HCEC 1CT (cell line): ENCODE measurements around the gene COMMD7.
"Not testable (repeated sequence)": the region's sequence is repeated elsewhere in the genome, so short reads cannot be mapped to it uniquely, and the experiment has no call there.

ENCODE experiments used
- DNase-seq: peaks from one replicate; pipeline ENCODE4 v3.0.0-alpha.2; 2017

Gene COMMD7

DNA sequence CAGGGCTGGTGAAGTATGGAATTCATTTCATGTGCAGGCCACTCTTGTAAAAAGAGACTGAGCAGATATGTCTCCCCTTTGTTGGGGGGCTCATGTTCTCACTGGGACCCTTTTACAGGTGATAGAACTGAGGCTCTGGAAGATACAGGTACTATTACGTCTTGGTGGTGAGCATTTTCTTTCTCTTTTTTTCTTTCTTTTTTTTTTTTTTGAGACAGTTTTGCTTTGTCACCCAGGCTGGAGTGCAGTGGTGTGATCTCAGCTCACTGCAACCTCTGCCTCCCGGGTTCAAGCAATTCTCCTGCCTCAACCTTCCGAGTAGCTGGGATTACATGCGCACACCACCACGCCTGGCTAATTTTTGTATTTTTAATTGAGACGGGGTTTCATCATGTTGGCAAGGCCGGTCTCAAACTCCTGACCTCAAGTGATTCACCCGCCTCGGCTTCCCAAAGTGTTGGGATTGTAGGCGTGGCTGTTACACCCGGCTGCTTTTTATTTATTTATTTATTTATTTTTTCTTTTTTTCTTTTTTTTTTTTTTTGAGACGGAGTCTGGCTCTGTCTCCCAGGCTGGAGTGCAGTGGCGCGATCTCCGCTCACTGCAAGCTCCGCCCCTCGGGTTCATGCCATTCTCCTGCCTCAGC, 22.1 kb upstream of the COMMD7 start:
- not testable (repeated sequence) for DNase-seq

- DNase-seq, result no peak
Measured at GRCh38 chr20:32764005-32764960, 21.0 kb upstream of the COMMD7 start.

DNA sequence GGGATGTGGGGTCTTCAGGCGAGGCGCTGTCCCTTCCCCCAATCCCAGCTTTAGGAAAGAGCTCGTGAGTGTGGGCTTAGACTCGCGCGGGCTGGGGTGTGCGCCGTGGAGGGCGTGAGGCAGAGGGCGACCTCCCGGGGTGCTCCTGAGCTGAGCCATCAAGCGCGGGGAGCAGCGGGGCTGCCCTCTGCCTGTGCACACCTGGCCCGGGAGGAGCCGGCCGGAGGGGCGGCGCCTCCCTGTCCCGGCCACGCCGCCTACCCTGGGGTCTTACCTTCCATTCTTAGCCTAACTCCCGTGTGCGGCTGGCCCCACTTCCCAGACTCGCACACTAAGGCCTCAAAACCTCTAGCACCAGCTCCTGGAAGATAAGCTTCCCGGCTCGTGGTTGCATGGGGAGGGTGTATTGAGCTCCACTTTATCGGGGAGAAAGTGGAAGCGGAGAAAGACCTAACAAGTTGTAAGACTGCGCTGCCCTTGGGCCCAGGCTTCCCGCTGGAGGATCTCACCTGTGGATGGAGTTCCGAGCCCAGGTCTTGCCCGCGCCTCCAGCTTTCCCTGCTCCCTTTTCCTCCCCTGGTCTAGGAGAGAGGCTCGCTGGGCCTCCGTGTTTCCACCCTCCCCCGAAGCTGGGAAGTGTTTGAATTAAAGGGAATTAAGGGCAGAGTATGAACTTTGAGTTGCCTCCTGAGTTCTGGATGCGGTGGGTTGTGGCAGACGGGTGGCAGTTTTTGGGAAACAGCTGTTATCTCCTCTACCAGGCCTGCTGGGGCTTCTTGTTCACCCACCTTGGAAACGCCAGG, 20.1 kb upstream of the COMMD7 start:
- DNase-seq, result no peak

DNA sequence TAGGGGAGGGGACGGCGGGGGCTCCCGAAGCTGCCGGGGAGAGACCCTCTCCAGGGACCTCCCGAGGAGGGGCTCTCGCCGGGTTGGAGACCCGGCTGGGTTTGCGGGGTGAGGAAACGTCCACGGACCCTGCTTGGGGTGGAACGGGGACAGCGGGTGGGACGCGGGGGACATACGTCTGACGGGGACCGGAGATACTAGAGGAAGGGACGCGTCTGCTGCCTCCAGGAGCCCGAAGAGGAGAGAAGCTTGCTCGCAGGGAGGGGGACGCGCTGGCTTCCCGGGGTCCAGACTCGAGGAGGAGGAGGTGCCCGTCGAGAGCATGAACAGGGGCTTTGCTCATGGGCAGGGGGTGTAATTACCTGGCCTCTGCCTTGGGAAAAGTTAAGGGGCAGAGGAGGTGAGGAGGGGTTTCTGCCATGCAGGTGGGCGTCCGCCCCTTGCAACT, 19.5 kb upstream of the COMMD7 start:
- no peak for DNase-seq

- DNase-seq, result peak; percentile 76
Measured at GRCh38 chr20:32761831-32762753, 18.8 kb upstream of the COMMD7 start, which contains the start of gene DNMT3B. Gene DNMT3B (plus strand): TSS chr20:32762385. CDS start chr20:32780324, 17,939 bp downstream.

DNA sequence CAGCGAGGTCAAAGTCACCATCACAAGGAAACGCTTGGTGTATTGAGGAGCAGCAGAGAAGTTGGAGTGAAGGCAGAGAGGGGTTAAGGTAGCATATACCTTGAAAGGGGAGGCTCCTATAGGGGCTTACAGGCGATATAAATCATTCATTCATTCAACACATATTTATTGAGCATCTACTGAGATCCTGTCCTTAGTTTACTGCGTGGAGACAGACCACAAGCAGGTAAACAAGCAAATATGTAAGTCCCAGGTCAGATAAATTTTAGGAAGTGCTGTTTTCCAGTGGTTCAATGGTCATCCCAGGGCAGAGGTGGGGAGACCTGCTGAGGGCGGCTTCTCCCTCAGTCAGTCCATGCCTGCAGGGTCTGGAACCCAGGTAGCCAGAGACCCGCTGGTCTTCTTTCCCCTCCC, 18.2 kb upstream of the COMMD7 start:
- no peak for DNase-seq

GRCh38 chr20:32756156-32756555, 12.9 kb upstream of the COMMD7 start:
- no peak for DNase-seq

- peak; percentile 17 for DNase-seq
Measured at GRCh38 chr20:32753731-32754130, 10.5 kb upstream of the COMMD7 start.

DNA sequence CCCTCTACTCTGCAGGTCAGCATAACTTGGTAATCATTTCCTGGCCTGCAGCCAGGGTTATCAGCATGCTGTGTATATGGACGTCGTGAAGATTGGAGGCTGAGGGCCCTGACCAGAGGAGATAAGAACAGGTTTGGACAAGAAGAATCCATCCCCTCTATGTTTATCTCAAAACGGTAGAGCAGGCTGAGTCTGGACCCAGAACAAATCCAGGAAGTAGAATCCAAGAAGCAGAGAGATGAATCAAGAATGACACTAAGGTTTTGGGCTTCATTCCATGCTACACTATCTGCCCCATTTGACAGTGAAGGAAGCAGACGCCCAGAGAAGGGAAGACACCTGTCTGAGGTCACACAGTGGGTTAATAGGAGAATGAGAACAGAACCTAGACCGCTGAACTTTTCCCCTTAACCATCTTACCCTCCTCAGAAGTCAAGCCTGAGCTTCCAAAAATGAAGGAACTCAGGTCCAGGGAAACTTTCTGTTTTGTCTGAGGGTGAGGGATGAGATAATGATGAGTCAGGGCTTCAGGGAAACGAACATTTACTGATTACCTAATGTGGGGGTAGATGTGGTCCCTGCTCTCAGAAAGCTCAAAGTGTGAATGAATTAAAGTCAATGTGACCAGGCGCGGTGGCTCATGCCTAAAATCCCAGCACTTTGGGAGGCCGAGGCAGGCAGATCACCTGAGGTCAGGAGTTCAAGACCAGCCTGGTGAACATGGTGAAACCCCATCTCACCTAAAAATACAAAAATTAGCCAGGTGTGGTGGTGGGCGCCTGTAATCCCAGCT, 9.4 kb upstream of the COMMD7 start:
- peak; percentile 78 for DNase-seq

GRCh38 chr20:32751702-32752457, 8.6 kb upstream of the COMMD7 start:
- DNase-seq, result no peak

GRCh38 chr20:32751293-32751692, 8.0 kb upstream of the COMMD7 start:
- DNase-seq, result no peak

GRCh38 chr20:32749914-32750637, 6.8 kb upstream of the COMMD7 start:
- DNase-seq, result no peak

DNA sequence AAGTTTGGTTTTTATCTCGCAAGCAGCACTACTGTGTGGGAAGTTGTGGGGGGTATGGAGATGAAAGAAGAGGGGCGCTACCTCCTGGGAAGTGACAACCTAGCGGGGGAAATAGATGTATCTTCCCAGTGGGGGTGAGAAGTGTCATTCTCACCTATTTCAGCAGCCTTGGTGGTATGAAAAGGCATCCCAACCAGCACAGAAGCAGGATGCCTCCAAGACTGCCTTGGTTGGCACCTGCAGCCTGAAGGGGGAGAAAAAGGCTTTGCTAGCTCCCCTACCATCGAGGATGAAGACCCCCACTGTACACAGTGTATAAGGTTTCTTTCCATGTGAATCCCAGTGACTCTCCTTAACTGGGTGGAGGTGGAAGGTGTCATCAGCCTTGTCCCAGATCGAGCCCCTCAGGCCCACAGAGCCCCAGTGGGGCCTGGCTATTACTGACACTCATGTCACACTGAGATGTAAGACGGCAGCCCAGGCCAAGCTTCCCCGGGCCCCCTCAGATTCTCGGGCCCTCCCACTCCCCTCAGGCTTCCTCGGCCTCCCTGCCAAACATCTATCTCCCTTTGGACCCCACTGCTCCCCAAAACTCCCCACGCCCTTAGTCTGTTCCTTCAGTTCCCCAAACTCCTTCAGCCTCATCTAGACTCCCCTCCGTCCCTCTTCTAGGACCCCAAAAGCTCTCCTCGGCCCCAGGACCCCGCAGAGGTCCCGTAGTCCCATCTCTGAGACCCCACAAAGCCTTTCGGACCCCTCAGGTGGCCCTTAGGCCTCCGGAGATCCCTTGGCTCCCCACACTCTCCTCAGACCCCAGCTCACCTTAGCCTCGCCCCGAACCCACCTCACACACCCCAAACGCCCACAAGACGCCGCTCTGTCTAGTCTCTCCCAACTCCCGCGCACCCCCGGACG, 688 bp downstream of the COMMD7 start:
- DNase-seq, result no peak

DNA sequence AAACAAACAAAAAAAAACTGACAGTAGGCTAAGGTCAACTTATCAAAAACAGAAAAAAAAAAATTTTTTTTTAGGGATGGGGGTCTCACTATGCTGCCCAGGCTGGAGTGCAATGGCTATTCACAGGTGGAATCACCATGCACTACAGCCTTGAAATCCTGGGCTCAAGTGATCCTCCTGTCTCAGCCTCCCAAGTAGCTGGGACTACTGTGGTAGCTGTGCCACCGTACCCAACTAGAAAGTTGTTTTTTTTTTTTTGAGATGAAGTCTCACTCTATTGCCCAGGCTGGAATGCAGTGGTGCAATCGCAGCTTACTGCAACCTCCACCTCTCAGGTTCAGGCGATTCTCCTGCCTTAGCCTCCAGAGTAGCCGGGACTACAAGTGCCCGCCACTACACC, 2.1 kb downstream of the COMMD7 start:
- no peak for DNase-seq

GRCh38 chr20:32737371-32738223, 5.7 kb downstream of the COMMD7 start:
- DNase-seq, result peak; percentile 82

DNA sequence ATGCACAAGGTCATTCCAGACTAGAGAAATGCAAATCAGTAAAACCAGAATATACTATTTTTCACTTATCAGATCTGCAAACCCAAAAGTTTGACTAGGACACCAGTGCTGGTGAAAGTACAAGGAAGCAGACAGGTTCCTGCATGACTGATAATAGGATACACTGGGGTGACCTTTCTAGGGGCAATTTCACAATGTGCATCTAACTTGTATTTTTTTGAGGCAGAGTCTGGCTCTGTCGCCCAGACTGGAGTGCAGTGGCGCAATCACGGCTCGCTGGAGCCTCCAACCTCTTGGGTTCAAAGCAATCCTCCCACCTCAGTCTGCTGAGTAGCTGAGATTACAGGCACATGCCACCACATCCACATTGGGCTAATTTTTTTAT, 11.4 kb downstream of the COMMD7 start:
- DNase-seq, result peak; percentile 44

- DNase-seq, result not testable (repeated sequence)
Measured at GRCh38 chr20:32729334-32729733, 13.9 kb downstream of the COMMD7 start.
